Neural cell (in vitro differentiated cells): Measurements from ENCODE around the gene OGN.

Experiments
- CTCF ChIP-seq: fragments of 450-650 bp; IDR thresholded peaks from 2 replicates; pipeline ENCODE4 v1.5.1; 2014; ENCODE audit warnings: antibody characterized with exemption, mild to moderate bottlenecking, moderate library complexity; ENCODE audit not compliant: poor library complexity, severe bottlenecking
- EP300 ChIP-seq: fragments of 450-650 bp; conservative IDR thresholded peaks from 2 replicates; pipeline ENCODE4 v1.6.1; 2014; ENCODE audit warnings: antibody characterized with exemption, mild to moderate bottlenecking, moderate library complexity; ENCODE audit not compliant: poor library complexity, severe bottlenecking
- EZH2 ChIP-seq: fragments of 200-600, 300-800 bp; shearing (Covaris generic), sonication (generic); IDR thresholded peaks from 2 replicates; pipeline ENCODE4 v1.6.1; 2014; ENCODE audit warnings: antibody characterized with exemption, low read length, borderline replicate concordance, mild to moderate bottlenecking; ENCODE audit not compliant: insufficient read depth, poor library complexity, severe bottlenecking
- POLR2AphosphoS5 ChIP-seq: IDR thresholded peaks from 2 replicates; pipeline ENCODE4 v1.6.1; 2012
- RAD21 ChIP-seq: fragments of 450-650 bp; conservative IDR thresholded peaks from 2 replicates; pipeline ENCODE4 v1.6.1; 2014; ENCODE audit warnings: antibody characterized with exemption, mild to moderate bottlenecking, moderate library complexity
- TAF1 ChIP-seq: IDR thresholded peaks from 2 replicates; pipeline ENCODE4 v1.6.1; 2012; ENCODE audit warnings: low read depth

DNA sequence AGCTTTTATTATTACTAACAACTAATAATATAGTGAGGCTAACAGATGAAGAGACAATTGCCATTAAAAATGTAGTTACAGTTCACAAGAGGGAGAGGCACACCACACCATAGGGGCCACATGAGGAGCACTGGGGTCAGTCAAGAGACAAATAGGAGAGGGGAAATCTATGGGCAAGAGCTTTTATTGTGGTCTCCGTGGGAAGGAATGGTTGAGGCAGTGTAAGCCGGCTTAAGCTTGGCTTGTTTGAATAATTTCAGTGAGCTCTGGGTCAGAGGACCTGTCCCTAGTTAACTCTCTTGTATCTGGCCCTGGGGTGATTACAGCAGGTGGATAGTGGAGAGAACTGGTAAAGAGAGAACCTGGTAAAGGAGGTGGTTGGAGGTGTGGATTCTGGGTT is 35.3 kb downstream of the OGN start:
- no peak for TF ChIP-seq CTCF
- no peak for TF ChIP-seq POLR2AphosphoS5
- TF ChIP-seq RAD21 = no peak
- TF ChIP-seq EZH2 = no peak
- TF ChIP-seq TAF1 = no peak
- no peak for TF ChIP-seq EP300
